ENCODE measurements around the gene SMG6. TPM values are rescaled to one million over a fixed set of nuclear protein-coding genes. Genes with fewer than 3 reads are reported as not detected.
A peak's percentile ranks its signal among the peaks of the same experiment; 100 is the strongest.

The SMG6 gene
- total and polyA plus RNA-seq, 2 of the 4 experiments (the other 2 are of a cell fraction), result 16.3 to 30.3 TPM

DNA sequence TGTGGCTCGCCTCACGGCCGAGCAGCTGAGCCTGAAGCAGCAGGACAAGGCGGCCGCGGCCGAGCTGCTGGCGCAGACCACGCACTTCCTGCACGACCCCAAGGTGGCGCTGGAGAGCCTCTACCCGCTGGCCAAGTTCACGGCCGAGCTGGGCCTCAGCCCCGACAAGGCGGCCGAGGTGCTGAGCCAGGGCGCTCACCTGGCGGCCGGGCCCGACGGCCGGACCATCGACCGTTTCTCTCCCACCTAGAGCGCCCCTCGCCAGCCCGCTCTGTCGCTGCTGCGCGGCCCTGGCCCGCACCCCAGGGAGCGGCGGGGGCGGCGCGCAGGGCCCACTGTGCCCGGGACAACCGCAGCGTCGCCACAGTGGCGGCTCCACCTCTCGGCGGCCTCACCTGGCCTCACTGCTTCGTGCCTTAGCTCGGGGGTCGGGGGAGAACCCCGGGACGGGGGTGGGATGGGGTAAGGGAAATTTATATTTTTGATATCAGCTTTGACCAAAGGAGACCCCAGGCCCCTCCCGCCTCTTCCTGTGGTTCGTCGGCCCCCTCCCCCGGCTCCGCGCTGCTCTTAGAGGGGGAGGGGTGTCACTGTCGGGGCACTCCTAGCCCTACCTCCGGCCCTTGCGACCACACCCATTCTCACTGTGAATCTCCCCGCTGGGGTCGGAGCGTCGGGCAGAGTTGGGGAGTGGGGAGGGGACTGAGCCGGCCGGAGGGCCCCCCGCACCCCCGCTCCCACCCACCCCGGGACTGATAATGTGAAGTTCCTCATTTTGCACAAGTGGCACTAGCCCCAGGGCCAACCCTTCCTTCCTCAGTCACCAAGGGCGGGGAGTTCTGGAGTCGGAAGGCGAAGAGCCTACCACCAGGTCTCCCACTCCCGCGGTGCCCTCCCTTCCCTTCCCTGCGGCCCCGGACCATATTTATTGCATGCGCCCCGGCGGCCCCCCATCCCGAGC is 244.7 kb downstream of the SMG6 start:
- WGBS, 2 experiments (ENCODE audit: extremely low coverage in 2 of 2, insufficient read length in 1 of 2), result 25% methylated on average over 23 of the region's 78 CpGs; no CpG with 5 or more reads in 1 of the 2 experiments
- in situ Hi-C loops (cut with MboI; ENCODE audit: low sequenced_read_pairs) (no loop called here), intact Hi-C loops (cut with micrococcal nuclease) (no loop called here), dilution Hi-C loops (cut with HindIII; ENCODE audit: low sequenced_read_pairs, unreplicated experiment) (no loop called here)
- Histone ChIP-seq H3K9me1 (ENCODE audit: insufficient read depth, low read length) (0 out of 2 replicates have a peak, but pooled peaks cover 7% of the 10 kb centered on the region), H3K79me1 (ENCODE audit: low read depth in 1 of 2, low read length in 2 of 2) (peaks cover 13 to 58% of the 10 kb centered on the region in 2 experiments), H4K20me1 (ENCODE audit: insufficient read depth, low read length) (peaks cover 25% of the 10 kb centered on the region), H2BK5ac (ENCODE audit: low read depth, low read length, poor library complexity, severe bottlenecking) (peak overlapping the region; percentile 95), H3K4me2 (ENCODE audit: low read depth, low read length) (no peak overlapping the region; the same call in 1 of the 2 replicates), H3K27ac (ENCODE audit: insufficient read depth, low read length) (peak overlapping the region; percentile 98), H3K18ac (ENCODE audit: low read depth, low read length) (no peak overlapping the region), H3K4ac (ENCODE audit: low read depth, low read length) (peak overlapping the region; percentile 16), H3K27me3 (ENCODE audit: control insufficient read depth, insufficient read depth, low read length) (no peaks in the 10 kb centered on the region), H3K4me1 (ENCODE audit: control insufficient read depth, insufficient read depth, low read length) (peaks cover 51% of the 10 kb centered on the region), H3K9me3 (ENCODE audit: control insufficient read depth, insufficient read depth, low read length) (no peaks in the 10 kb centered on the region), H3K36me3 (ENCODE audit: control insufficient read depth, insufficient read depth, low read length) (peaks cover 48% of the 10 kb centered on the region), H4K5ac (ENCODE audit: low read depth, low read length) (no peak overlapping the region), H2BK20ac (ENCODE audit: low read depth, low read length) (no peak overlapping the region), H3K9ac (ENCODE audit: low read depth, low read length) (0 out of 2 replicates have a peak overlapping the region, but pooled peaks have one; percentile 40), H4K8ac (ENCODE audit: low read depth in 2 of 2, low read length in 2 of 2) (peak overlapping the region in 1 of 2 experiments; percentile 43; a peak in 2 of 4 replicates), H3K56ac (ENCODE audit: extremely low read depth, insufficient read depth, low read length) (no peak overlapping the region), H4K91ac (ENCODE audit: insufficient read depth, low read depth, low read length) (peak overlapping the region; percentile 71), H2BK15ac (ENCODE audit: low read depth, low read length) (no peak overlapping the region), H3K14ac (replicated peaks; ENCODE audit: low read depth, low read length) (peak overlapping the region; percentile 6; the same call in 1 of the 2 replicates), H3K23ac (ENCODE audit: low read depth, low read length) (no peak overlapping the region), H2AK9ac (replicated peaks; ENCODE audit: low read depth, low read length, poor library complexity) (peak overlapping the region; percentile 90), H2BK120ac (ENCODE audit: low read depth, low read length) (peak overlapping the region; percentile 46), H3K4me3 (ENCODE audit: insufficient read depth, low read depth, low read length) (no peak overlapping the region; the same call in 1 of the 2 replicates), H2AK5ac (ENCODE audit: low read depth, low read length) (no peak overlapping the region), H2AFZ (replicated peaks; ENCODE audit: low read length, poor library complexity) (peak overlapping the region; percentile 61)
- DNase-seq (peak; percentile 76), ATAC-seq (ENCODE audit: low read depth) (0 out of 2 replicates have a peak, but pooled peaks have one; percentile 1)
- POLR2A ChIA-PET (ENCODE audit: unreplicated experiment), result interaction anchor here (0.9 kb wide), 1 partner anchor 186 kb away, joined by 3 read pairs; no protein-coding TSS in a partner anchor
- BruUV-seq (replicated peaks), result no TSS peak
- TF ChIP-seq SMC3 (IDR thresholded peaks at IDR 0.05; ENCODE audit: low read depth, low read length) (peak; percentile 53), CHD1 (IDR thresholded peaks at IDR 0.05; ENCODE audit: low read depth, low read length) (no peak), RAD21 (IDR thresholded peaks at IDR 0.05; ENCODE audit: low read length) (peak; percentile 75), POLR2A (IDR thresholded peaks at IDR 0.05; ENCODE audit: low read depth, low read length) (0 out of 2 replicates have a peak, but pooled peaks have one; percentile 7), MAZ (IDR thresholded peaks at IDR 0.05; ENCODE audit: borderline replicate concordance, low read depth, low read length) (peak; percentile 20; the same call in 1 of the 2 replicates), MAFK (IDR thresholded peaks at IDR 0.05; ENCODE audit: low read depth, low read length) (no peak)
- TF ChIP-seq, protein P1, sequence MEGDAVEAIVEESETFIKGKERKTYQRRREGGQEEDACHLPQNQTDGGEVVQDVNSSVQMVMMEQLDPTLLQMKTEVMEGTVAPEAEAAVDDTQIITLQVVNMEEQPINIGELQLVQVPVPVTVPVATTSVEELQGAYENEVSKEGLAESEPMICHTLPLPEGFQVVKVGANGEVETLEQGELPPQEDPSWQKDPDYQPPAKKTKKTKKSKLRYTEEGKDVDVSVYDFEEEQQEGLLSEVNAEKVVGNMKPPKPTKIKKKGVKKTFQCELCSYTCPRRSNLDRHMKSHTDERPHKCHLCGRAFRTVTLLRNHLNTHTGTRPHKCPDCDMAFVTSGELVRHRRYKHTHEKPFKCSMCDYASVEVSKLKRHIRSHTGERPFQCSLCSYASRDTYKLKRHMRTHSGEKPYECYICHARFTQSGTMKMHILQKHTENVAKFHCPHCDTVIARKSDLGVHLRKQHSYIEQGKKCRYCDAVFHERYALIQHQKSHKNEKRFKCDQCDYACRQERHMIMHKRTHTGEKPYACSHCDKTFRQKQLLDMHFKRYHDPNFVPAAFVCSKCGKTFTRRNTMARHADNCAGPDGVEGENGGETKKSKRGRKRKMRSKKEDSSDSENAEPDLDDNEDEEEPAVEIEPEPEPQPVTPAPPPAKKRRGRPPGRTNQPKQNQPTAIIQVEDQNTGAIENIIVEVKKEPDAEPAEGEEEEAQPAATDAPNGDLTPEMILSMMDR (conservative IDR thresholded peaks at IDR 0.05; ENCODE audit: low read depth, low read length), result peak; percentile 68
- TF ChIP-seq, protein P2, sequence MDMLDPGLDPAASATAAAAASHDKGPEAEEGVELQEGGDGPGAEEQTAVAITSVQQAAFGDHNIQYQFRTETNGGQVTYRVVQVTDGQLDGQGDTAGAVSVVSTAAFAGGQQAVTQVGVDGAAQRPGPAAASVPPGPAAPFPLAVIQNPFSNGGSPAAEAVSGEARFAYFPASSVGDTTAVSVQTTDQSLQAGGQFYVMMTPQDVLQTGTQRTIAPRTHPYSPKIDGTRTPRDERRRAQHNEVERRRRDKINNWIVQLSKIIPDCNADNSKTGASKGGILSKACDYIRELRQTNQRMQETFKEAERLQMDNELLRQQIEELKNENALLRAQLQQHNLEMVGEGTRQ (IDR thresholded peaks at IDR 0.05; ENCODE audit: low read depth, low read length), result no peak
- TF ChIP-seq, protein P3, sequence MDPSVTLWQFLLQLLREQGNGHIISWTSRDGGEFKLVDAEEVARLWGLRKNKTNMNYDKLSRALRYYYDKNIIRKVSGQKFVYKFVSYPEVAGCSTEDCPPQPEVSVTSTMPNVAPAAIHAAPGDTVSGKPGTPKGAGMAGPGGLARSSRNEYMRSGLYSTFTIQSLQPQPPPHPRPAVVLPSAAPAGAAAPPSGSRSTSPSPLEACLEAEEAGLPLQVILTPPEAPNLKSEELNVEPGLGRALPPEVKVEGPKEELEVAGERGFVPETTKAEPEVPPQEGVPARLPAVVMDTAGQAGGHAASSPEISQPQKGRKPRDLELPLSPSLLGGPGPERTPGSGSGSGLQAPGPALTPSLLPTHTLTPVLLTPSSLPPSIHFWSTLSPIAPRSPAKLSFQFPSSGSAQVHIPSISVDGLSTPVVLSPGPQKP (IDR thresholded peaks at IDR 0.05; ENCODE audit: borderline replicate concordance, low read depth, low read length), result no peak
- CTCF ChIA-PET, result interaction anchor here (0.6 to 6.3 kb wide), 8 partner anchors 9 to 224 kb away, joined by 3 to 57 read pairs (median 4); no protein-coding TSS in a partner anchor
